ENCODE results near the gene MAGEA3. TPM values are rescaled to one million over a fixed set of nuclear protein-coding genes. Genes with fewer than 3 reads are reported as not detected.
A peak's percentile ranks its signal among the peaks of the same experiment; 100 is the strongest.
"Not testable (repeated sequence)": the region's sequence is repeated elsewhere in the genome, so short reads cannot be mapped to it uniquely, and the experiment has no call there.

Gene MAGEA3
- total RNA-seq, 8 experiments from 2014 or later: 0.11 to 1.00 (median 0.14) TPM; not detected in 5

DNA sequence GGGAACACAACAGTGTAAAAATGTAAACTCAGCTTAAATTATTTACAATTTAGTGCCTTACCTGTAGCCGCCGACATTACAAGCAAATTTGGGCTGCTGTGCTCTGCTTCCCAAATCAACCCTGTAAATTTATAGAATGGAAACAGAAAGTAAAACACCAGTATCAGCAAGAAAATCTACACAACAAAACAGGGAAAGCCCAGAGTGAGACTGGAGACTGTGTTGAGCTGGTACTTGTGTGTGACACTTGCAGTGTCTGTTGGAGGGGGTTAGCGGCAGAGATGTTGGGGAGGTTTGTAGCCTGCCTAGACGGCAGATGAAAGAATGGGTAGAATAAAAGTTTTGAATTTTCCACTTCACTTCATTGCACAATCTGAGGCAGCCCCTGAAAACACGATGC is 14.6 kb downstream of the MAGEA3 start:
- H3K27ac ChIP-seq; in situ Hi-C loops (cut with MboI; ENCODE audit: low pct_unique_long_range_greater_than_20kb in 2 of 9, low sequenced_read_pairs in 9 of 9, unreplicated experiment in 9 of 9); ATAC-seq (replicated peaks in 6 of 8); H3K4me3 ChIP-seq; H3K4me1 ChIP-seq (replicated peaks in 1 of 2): not testable (repeated sequence)
- WGBS, 10 experiments: no CpG with 5 or more reads among the region's 5 CpGs

DNA sequence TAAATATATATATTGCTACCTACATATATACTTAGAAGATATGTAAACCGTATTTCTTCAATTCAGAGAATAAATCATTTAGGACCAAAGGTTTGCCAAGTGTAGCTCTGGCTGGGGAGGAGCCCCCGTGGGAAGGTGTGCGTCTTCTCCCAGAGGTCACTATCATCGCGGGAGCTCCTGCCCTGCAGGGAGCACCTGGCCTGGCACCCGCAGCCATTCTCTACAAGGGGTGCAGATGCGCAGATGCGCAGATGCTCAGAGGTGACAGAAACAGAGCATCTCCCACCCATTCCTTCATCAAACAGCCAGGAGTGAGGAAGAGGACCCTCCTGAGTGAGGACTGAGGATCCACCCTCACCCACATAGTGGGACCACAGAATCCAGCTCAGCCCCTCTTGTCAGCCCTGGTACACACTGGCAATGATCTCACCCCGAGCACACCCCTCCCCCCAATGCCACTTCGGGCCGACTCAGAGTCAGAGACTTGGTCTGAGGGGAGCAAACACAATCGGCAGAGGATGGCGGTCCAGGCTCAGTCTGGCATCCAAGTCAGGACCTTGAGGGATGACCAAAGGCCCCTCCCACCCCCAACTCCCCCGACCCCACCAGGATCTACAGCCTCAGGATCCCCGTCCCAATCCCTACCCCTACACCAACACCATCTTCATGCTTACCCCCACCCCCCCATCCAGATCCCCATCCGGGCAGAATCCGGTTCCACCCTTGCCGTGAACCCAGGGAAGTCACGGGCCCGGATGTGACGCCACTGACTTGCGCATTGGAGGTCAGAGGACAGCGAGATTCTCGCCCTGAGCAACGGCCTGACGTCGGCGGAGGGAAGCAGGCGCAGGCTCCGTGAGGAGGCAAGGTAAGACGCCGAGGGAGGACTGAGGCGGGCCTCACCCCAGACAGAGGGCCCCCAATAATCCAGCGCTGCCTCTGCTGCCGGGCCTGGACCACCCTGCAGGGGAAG is 15.5 kb downstream of the MAGEA3 start, which contains the start of gene MAGEA2B:
Gene MAGEA2B (plus strand): TSS at position 814 of the 973 bp plus-strand sequence. CDS start 2,479 bp downstream, outside the sequence.
- H3K4me1 ChIP-seq (replicated peaks in 1 of 2); H3K27ac ChIP-seq; in situ Hi-C loops (cut with MboI; ENCODE audit: low pct_unique_long_range_greater_than_20kb in 2 of 9, low sequenced_read_pairs in 9 of 9, unreplicated experiment in 9 of 9); H3K4me3 ChIP-seq: not testable (repeated sequence)
- peak in 1 of 8 experiments; percentile 69 for ATAC-seq (replicated peaks in 6 of 8)
- no CpG with 5 or more reads among the region's 35 CpGs for WGBS, 10 experiments

DNA sequence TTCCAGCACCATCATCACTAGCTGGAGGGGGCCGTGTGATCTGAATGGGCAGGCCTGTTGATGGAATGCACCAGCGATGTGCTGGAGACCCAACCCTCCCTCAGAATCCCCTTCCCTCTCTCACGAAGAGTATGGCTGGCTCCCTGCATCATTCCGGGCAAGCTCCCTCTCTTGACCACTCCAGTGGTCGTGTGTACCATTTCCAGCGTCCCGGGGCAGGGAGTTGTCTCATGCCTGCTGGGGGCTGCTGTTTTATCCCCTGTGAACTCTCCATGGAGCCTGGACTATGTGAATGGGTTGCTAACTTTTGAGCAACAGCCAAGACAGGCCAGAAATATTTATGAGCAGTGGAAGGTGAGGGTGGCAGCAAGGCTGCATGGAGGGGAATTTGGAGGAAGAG is 26.8 kb downstream of the MAGEA3 start:
- H3K4me1 ChIP-seq (replicated peaks in 1 of 2): no peaks in the 10 kb centered on the region
- WGBS, 10 experiments: 5 to 40% methylated on average over 1 to 4 of the region's 7 CpGs; no CpG with 5 or more reads in 8 of the 10 experiments
- no peak overlapping the region for H3K27ac ChIP-seq
- ATAC-seq (replicated peaks in 6 of 8): no peak
- H3K4me3 ChIP-seq: no peak overlapping the region
- in situ Hi-C loops (cut with MboI; ENCODE audit: low pct_unique_long_range_greater_than_20kb in 2 of 9, low sequenced_read_pairs in 9 of 9, unreplicated experiment in 9 of 9): no loop called here

DNA sequence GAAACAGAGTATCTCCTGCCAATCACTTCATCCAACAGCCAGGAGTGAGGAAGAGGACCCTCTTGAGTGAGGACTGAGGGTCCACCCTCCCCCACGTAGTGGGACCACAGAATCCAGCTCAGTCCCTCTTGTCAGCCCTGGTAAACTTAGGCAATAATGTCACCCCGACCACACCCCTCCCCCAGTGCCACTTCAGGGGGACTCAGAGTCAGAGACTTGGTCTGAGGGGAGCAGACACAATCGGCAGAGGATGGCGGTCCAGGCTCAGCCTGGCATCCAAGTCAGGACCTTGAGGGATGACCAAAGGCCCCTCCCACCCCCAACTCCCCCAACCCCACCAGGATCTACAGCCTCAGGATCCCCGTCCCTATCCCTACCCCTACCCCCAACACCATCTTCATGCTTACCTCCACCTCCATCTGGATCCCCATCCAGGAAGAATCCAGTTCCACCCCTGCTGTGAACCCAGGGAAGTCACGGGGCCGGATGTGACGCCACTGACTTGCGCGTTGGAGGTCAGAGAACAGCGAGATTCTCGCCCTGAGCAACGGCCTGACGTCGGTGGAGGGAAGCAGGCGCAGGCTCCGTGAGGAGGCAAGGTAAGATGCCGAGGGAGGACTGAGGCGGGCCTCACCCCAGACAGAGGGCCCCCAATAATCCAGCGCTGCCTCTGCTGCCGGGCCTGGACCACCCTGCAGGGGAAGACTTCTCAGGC is 34.8 kb downstream of the MAGEA3 start, which contains the start of the genes CSAG1 and MAGEA12:
Gene CSAG1 (minus strand): TSS at position 461 of the 715 bp plus-strand sequence. CDS start 1,261 bp downstream, outside the sequence.
Gene MAGEA12 (plus strand): TSS at position 497 of the 715 bp plus-strand sequence. CDS start 2,405 bp downstream, outside the sequence.
- Histone ChIP-seq H3K27ac (no peak within 1 kb of the TSS), H3K4me3 (no peak within 1 kb of the TSS), H3K4me1 (replicated peaks in 1 of 2) (no peaks in the 10 kb centered on the region)
- in situ Hi-C loops (cut with MboI; ENCODE audit: low pct_unique_long_range_greater_than_20kb in 2 of 9, low sequenced_read_pairs in 9 of 9, unreplicated experiment in 9 of 9): no loop called here
- WGBS, 10 experiments: no CpG with 5 or more reads among the region's 21 CpGs
- ATAC-seq (replicated peaks in 6 of 8): no peak

DNA sequence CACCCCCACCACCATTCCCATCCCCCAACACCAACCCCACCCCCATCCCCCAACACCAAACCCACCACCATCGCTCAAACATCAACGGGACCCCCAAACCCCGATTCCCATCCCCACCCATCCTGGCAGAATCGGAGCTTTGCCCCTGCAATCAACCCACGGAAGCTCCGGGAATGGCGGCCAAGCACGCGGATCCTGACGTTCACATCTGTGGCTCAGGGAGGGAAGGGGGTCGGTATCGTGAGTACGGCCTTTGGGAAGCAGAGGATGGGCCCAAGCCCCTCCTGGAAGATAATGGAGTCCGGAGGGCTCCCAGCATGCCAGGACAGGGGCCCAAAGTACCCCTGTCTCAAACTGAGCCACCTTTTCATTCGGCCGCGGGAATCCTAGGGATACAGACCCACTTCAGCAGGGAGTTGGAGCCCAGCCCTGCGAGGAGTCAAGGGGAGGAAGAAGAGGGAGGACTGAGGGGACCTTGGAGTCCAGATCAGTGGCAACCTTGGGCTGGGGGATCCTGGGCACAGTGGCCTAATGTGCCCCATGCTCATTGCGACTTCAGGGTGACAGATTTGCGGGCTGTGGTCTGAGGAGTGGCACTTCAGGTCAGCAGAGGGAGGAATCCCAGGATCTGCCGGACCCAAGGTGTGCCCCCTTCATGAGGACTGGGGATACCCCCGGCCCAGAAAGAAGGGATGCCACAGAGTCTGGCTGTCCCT is 35.7 kb downstream of the MAGEA3 start:
- H3K27ac ChIP-seq; in situ Hi-C loops (cut with MboI; ENCODE audit: low pct_unique_long_range_greater_than_20kb in 2 of 9, low sequenced_read_pairs in 9 of 9, unreplicated experiment in 9 of 9); ATAC-seq (replicated peaks in 6 of 8); H3K4me3 ChIP-seq; H3K4me1 ChIP-seq (replicated peaks in 1 of 2): not testable (repeated sequence)
- WGBS, 10 experiments: no CpG with 5 or more reads among the region's 22 CpGs

DNA sequence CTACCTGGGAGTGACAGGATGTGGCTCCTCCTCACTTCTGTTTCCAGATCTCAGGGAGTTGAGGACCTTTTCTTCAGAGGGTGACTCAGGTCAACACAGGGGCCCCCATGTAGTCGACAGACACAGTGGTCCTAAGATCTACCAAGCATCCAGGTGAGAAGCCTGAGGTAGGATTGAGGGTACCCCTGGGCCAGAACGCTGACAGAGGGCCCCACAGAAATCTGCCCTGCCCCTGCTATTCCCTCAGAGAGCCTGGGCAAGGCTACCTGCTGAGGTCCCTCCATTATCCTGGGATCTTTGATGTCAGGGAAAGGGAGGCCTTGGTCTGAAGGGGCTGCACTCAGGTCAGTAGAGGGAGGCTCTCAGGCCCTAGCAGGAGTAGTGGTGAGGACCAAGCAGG is 36.5 kb downstream of the MAGEA3 start:
- in situ Hi-C loops (cut with MboI; ENCODE audit: low pct_unique_long_range_greater_than_20kb in 2 of 9, low sequenced_read_pairs in 9 of 9, unreplicated experiment in 9 of 9): no loop called here
- H3K4me1 ChIP-seq (replicated peaks in 1 of 2): no peaks in the 10 kb centered on the region
- 60% methylated on average over 1 of the region's 2 CpGs; no CpG with 5 or more reads in 9 of the 10 experiments for WGBS, 10 experiments
- H3K27ac ChIP-seq: no peak overlapping the region
- ATAC-seq (replicated peaks in 6 of 8): no peak
- H3K4me3 ChIP-seq: no peak overlapping the region

DNA sequence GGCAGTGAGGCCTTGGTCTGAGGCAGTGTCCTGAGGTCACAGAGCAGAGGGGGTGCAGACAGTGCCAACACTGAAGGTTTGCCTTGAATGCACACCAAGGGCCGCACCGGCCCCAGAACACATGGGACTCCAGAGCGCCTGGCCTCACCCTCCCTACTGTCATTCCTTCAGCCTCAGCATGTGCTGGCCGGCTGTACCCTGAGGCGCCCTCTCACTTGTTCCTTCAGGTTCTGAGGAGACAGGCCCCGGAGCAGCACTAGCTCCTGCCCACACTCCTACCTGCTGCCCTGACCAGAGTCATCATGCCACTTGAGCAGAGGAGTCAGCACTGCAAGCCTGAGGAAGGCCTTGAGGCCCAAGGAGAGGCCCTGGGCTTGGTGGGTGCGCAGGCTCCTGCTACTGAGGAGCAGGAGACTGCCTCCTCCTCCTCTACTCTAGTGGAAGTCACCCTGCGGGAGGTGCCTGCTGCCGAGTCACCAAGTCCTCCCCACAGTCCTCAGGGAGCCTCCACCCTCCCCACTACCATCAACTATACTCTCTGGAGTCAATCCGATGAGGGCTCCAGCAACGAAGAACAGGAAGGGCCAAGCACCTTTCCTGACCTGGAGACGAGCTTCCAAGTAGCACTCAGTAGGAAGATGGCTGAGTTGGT is 37.4 kb downstream of the MAGEA3 start:
- H3K4me1 ChIP-seq (replicated peaks in 1 of 2): no peaks in the 10 kb centered on the region
- WGBS, 10 experiments: 42% methylated on average over 6 of the region's 12 CpGs; no CpG with 5 or more reads in 9 of the 10 experiments
- no peak for ATAC-seq (replicated peaks in 6 of 8)
- no peak overlapping the region for H3K27ac ChIP-seq
- H3K4me3 ChIP-seq: no peak overlapping the region
- in situ Hi-C loops (cut with MboI; ENCODE audit: low pct_unique_long_range_greater_than_20kb in 2 of 9, low sequenced_read_pairs in 9 of 9, unreplicated experiment in 9 of 9): no loop called here

DNA sequence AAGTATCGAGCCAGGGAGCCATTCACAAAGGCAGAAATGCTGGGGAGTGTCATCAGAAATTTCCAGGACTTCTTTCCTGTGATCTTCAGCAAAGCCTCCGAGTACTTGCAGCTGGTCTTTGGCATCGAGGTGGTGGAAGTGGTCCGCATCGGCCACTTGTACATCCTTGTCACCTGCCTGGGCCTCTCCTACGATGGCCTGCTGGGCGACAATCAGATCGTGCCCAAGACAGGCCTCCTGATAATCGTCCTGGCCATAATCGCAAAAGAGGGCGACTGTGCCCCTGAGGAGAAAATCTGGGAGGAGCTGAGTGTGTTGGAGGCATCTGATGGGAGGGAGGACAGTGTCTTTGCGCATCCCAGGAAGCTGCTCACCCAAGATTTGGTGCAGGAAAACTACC is 37.9 kb downstream of the MAGEA3 start:
- H3K27ac ChIP-seq; in situ Hi-C loops (cut with MboI; ENCODE audit: low pct_unique_long_range_greater_than_20kb in 2 of 9, low sequenced_read_pairs in 9 of 9, unreplicated experiment in 9 of 9); H3K4me1 ChIP-seq (replicated peaks in 1 of 2); H3K4me3 ChIP-seq; ATAC-seq (replicated peaks in 6 of 8): not testable (repeated sequence)
- WGBS, 10 experiments: 34% methylated on average over 6 of the region's 12 CpGs; no CpG with 5 or more reads in 9 of the 10 experiments

DNA sequence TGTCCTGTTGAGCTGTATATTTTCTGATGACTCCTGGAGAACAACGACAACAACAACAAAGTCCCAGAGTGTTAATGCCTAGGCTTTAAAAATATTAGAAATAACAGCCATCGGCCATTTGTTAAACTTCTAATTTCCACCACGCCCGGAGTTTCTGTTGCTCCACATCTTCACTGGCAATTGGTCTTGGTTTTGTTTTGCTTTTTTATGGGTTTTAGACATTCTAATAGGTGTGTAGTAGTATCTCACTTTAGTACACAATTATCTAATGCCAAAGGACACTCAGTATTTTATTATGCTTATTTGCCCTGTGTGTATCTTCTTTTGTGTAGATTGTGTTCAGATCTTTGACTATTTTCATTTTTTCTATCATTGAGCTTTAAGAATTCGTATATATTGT is 40.0 kb downstream of the MAGEA3 start:
- WGBS, 10 experiments: 0 to 100% (median 36%) methylated on average over 1 to 5 of the region's 5 CpGs; no CpG with 5 or more reads in 4 of the 10 experiments
- in situ Hi-C loops (cut with MboI; ENCODE audit: low pct_unique_long_range_greater_than_20kb in 2 of 9, low sequenced_read_pairs in 9 of 9, unreplicated experiment in 9 of 9): no loop called here
- no peaks in the 10 kb centered on the region for H3K4me1 ChIP-seq (replicated peaks in 1 of 2)

More for the DNA sequence above, 40.0 kb downstream of the MAGEA3 start:
- H3K27ac ChIP-seq: no peak overlapping the region
- ATAC-seq (replicated peaks in 6 of 8): no peak
- no peak overlapping the region for H3K4me3 ChIP-seq

Other genes starting within 250 kb of the MAGEA3 start
- gene GABRA3, start 247.5 kb upstream of the MAGEA3 start, total RNA-seq: 10 to 100 TPM in 1 of 8 experiments, 1 to 10 TPM in 4, under 1 TPM in 1, not detected in 2; 0.21 to 10.4 (median 4.3) TPM
- 1 to 10 TPM in 2 of 8 experiments, under 1 TPM in 6; 0.22 to 2.5 (median 0.37) TPM for gene GABRQ, start 60.9 kb upstream of the MAGEA3 start, total RNA-seq
- not detected for gene CSAG2, start 10.5 kb downstream of the MAGEA3 start, total RNA-seq
- gene MAGEA2B, start 15.8 kb downstream of the MAGEA3 start, total RNA-seq: 1 to 10 TPM in 3 of 8 experiments, under 1 TPM in 1, not detected in 4; 0.38 to 3.6 (median 1.6) TPM
- under 1 TPM in 1 of 8 experiments, not detected in 7; 1.00 TPM for gene CSAG1, start 34.9 kb downstream of the MAGEA3 start, total RNA-seq
- under 1 TPM in 2 of 8 experiments, not detected in 6; 0.24 to 0.78 TPM for gene MAGEA12, start 35.0 kb downstream of the MAGEA3 start, total RNA-seq
- 1 to 10 TPM in 1 of 8 experiments, under 1 TPM in 4, not detected in 3; 0.05 to 2.4 (median 0.42) TPM for gene MAGEA2, start 55.0 kb downstream of the MAGEA3 start, total RNA-seq
- gene CSAG3, start 60.4 kb downstream of the MAGEA3 start, total RNA-seq: 1 to 10 TPM in 1 of 8 experiments, not detected in 7; 4.6 TPM
- under 1 TPM in 3 of 8 experiments, not detected in 5; 0.05 to 0.43 (median 0.19) TPM for gene MAGEA6, start 70.9 kb downstream of the MAGEA3 start, total RNA-seq
- 100 to 1,000 TPM in 1 of 8 experiments, 10 to 100 TPM in 7; 29.2 to 175 (median 54.8) TPM for gene CETN2, start 132.0 kb downstream of the MAGEA3 start, total RNA-seq
- 10 to 100 TPM; 10.2 to 38.9 (median 20.6) TPM for gene NSDHL, start 132.3 kb downstream of the MAGEA3 start, total RNA-seq
- gene ZNF185, start 199.3 kb downstream of the MAGEA3 start, total RNA-seq: 1 to 10 TPM; 1.1 to 5.1 (median 2.1) TPM

All from motor neuron (in vitro differentiated cells).